ENCODE data around the gene CROCC2. TPM values are rescaled to one million over a fixed set of nuclear protein-coding genes. Genes with fewer than 3 reads are reported as not detected.

The CROCC2 gene
- total RNA-seq, 1 donor from 2014 or later = not detected

- no peak for DNase-seq
Measured at GRCh38 chr2:240876035-240876474, 30.1 kb upstream of the CROCC2 start.

GRCh38 chr2:240876475-240877251 lies 29.5 kb upstream of the CROCC2 start:
- no peak for DNase-seq

GRCh38 chr2:240877460-240878340 lies 28.4 kb upstream of the CROCC2 start:
- no peak for DNase-seq

- no peak for DNase-seq
Measured at GRCh38 chr2:240878341-240878936, 27.7 kb upstream of the CROCC2 start.

- no peak for DNase-seq
Measured at GRCh38 chr2:240879105-240879504, 27.0 kb upstream of the CROCC2 start.

GRCh38 chr2:240881913-240882312 lies 24.2 kb upstream of the CROCC2 start:
- DNase-seq = no peak

GRCh38 chr2:240884221-240884620 lies 21.9 kb upstream of the CROCC2 start:
- no peak for DNase-seq

- no peak for DNase-seq
Measured at GRCh38 chr2:240884745-240885144, 21.4 kb upstream of the CROCC2 start.

GRCh38 chr2:240885566-240885965 lies 20.6 kb upstream of the CROCC2 start:
- no peak for DNase-seq

- DNase-seq = no peak
Measured at GRCh38 chr2:240886023-240886565, 20.0 kb upstream of the CROCC2 start.

GRCh38 chr2:240886678-240887609 lies 19.2 kb upstream of the CROCC2 start:
- DNase-seq = no peak

- no peak for DNase-seq
Measured at GRCh38 chr2:240887631-240888030, 18.5 kb upstream of the CROCC2 start.

GRCh38 chr2:240888130-240888889 lies 17.8 kb upstream of the CROCC2 start:
- no peak for DNase-seq

GRCh38 chr2:240888890-240889573 lies 17.1 kb upstream of the CROCC2 start:
- no peak for DNase-seq

GRCh38 chr2:240889601-240890560 lies 16.3 kb upstream of the CROCC2 start:
- no peak for DNase-seq

GRCh38 chr2:240890691-240891090 lies 15.4 kb upstream of the CROCC2 start:
- DNase-seq = no peak

GRCh38 chr2:240891492-240892340 lies 14.4 kb upstream of the CROCC2 start:
- DNase-seq = no peak

GRCh38 chr2:240892356-240892755 lies 13.8 kb upstream of the CROCC2 start:
- DNase-seq = no peak
